Thoracic aorta (tissue), 2 donors: ENCODE measurements around the gene SLC13A3. TPM values are rescaled to one million over a fixed set of nuclear protein-coding genes. Genes with fewer than 3 reads are reported as not detected.

Experiments
- ATAC-seq: fragments of 150-250 bp; one replicate; pipeline ENCODE4 v1.8.0; 2017; ENCODE audit warnings: low read depth; ENCODE audit not compliant: insufficient number of reproducible peaks, low FRiP score
- DNase-seq: peaks from one replicate; pipeline ENCODE4 v3.0.0-alpha.2; 2020; ENCODE audit warnings: low spot score
- H3K27ac ChIP-seq, 2 donors: fragments of 200-600 bp; sonication (generic); 1 replicate in 1 of 2; 2 replicates in 1 of 2; pipeline ENCODE4 v1.5.1; 2016; ENCODE audit warnings: mild to moderate bottlenecking in 2 of 2, moderate library complexity in 2 of 2
- H3K27me3 ChIP-seq: fragments of 200-600 bp; sonication (generic); replicated peaks from 2 replicates; pipeline ENCODE4 v1.6.0; 2016; ENCODE audit warnings: mild to moderate bottlenecking; ENCODE audit not compliant: insufficient read depth
- H3K36me3 ChIP-seq: fragments of 200-600 bp; sonication (generic); one replicate; pipeline ENCODE4 v1.5.1; 2016
- H3K4me1 ChIP-seq, 2 donors: fragments of 200-600 bp; sonication (generic); 1 replicate in 1 of 2; 2 replicates in 1 of 2; pipeline versions ENCODE4 v1.5.1 to v1.6.0; 2016; ENCODE audit warnings: low read depth in 2 of 2, mild to moderate bottlenecking in 1 of 2; ENCODE audit not compliant: control insufficient read depth in 1 of 2
- H3K4me3 ChIP-seq: fragments of 200-600 bp; sonication (generic); 2 replicates; pipeline ENCODE4 v1.5.1; 2016; ENCODE audit warnings: mild to moderate bottlenecking
- H3K9me3 ChIP-seq: fragments of 200-600 bp; sonication (generic); 2 replicates; pipeline ENCODE4 v1.5.1; 2016
- CTCF ChIP-seq: fragments of 200-600 bp; sonication (generic); IDR thresholded peaks from one replicate; pipeline ENCODE4 v1.5.1; 2019; ENCODE audit warnings: antibody characterized with exemption
- total RNA-seq, 2 donors: library from RNA; depleted of rRNA; stranded (reverse); fragments of >200 nt; gene quantifications; one replicate each; pipeline versions ENCODE4 v1.1.0 to v1.2.3, GENCODE V29; 2016

Gene SLC13A3
- total RNA-seq, 2 donors from 2014 or later: 3.2 to 4.9 TPM

- peaks cover 3% of the 10 kb centered on the region for H3K9me3 ChIP-seq
- no peak overlapping the region for H3K27ac ChIP-seq
- ATAC-seq: no peak
Measured at GRCh38 chr20:46634528-46634927, 16.7 kb downstream of the SLC13A3 start.

GRCh38 chr20:46631874-46632446 is 19.3 kb downstream of the SLC13A3 start:
- Histone ChIP-seq H3K4me3 (no peak overlapping the region), H3K4me1 (no peaks in the 10 kb centered on the region), H3K27me3 (no peaks in the 10 kb centered on the region), H3K36me3 (no peaks in the 10 kb centered on the region), H3K9me3 (peaks cover 3% of the 10 kb centered on the region), H3K27ac (no peak overlapping the region)
- no peak for ATAC-seq
- DNase-seq: no peak
- no peak for TF ChIP-seq CTCF

More at GRCh38 chr20:46634528-46634927, 16.7 kb downstream of the SLC13A3 start:
- Histone ChIP-seq H3K36me3 (no peaks in the 10 kb centered on the region), H3K4me3 (no peak overlapping the region), H3K27me3 (no peaks in the 10 kb centered on the region), H3K4me1 (no peaks in the 10 kb centered on the region)
- TF ChIP-seq CTCF: no peak
- no peak for DNase-seq

- no peak overlapping the region for H3K4me3 ChIP-seq
Measured at GRCh38 chr20:46631212-46631869, 19.9 kb downstream of the SLC13A3 start.

GRCh38 chr20:46630306-46630705 is 21.0 kb downstream of the SLC13A3 start:
- TF ChIP-seq CTCF: no peak
- H3K27ac ChIP-seq: no peak overlapping the region
- no peaks in the 10 kb centered on the region for H3K4me1 ChIP-seq
- H3K4me3 ChIP-seq: no peak overlapping the region
- peaks cover 3% of the 10 kb centered on the region for H3K9me3 ChIP-seq
- H3K27me3 ChIP-seq: no peaks in the 10 kb centered on the region
- DNase-seq (no peak), ATAC-seq (no peak)
- H3K36me3 ChIP-seq: no peaks in the 10 kb centered on the region

More at GRCh38 chr20:46631212-46631869, 19.9 kb downstream of the SLC13A3 start:
- Histone ChIP-seq H3K27me3 (no peaks in the 10 kb centered on the region), H3K27ac (no peak overlapping the region), H3K9me3 (peaks cover 3% of the 10 kb centered on the region), H3K4me1 (no peaks in the 10 kb centered on the region), H3K36me3 (no peaks in the 10 kb centered on the region)
- DNase-seq (no peak), ATAC-seq (no peak)
- no peak for TF ChIP-seq CTCF

GRCh38 chr20:46629341-46629740 is 21.9 kb downstream of the SLC13A3 start:
- H3K4me3 ChIP-seq: no peak overlapping the region
- no peak for TF ChIP-seq CTCF
- H3K27me3 ChIP-seq: no peaks in the 10 kb centered on the region
- no peaks in the 10 kb centered on the region for H3K4me1 ChIP-seq
- H3K36me3 ChIP-seq: no peaks in the 10 kb centered on the region
- ATAC-seq: no peak
- H3K9me3 ChIP-seq: peaks cover 3% of the 10 kb centered on the region
- H3K27ac ChIP-seq: no peak overlapping the region
- DNase-seq: no peak
